ENCODE measurements around the gene ACER1. TPM values are rescaled to one million over a fixed set of nuclear protein-coding genes. Genes with fewer than 3 reads are reported as not detected.

The ACER1 gene
- total RNA-seq, 4 donors from 2014 or later: 0.61 TPM; not detected in 3

GRCh38 chr19:6312018-6312417, 21.4 kb downstream of the ACER1 start:
- Histone ChIP-seq H3K9me3 (no peaks in the 10 kb centered on the region), H3K27ac (no peak overlapping the region), H3K27me3 (no peaks in the 10 kb centered on the region), H3K36me3 (no peaks in the 10 kb centered on the region), H3K4me3 (no peak overlapping the region), H3K4me1 (no peaks in the 10 kb centered on the region)
- intact Hi-C loops (cut with DNase I; ENCODE audit: low total_unique reads): no loop called here
- TF ChIP-seq CTCF (IDR thresholded peaks at IDR 0.05) (no peak), POLR2A (IDR thresholded peaks at IDR 0.05) (no peak)
- DNase-seq: no peak

GRCh38 chr19:6298413-6298812, 35.0 kb downstream of the ACER1 start:
- H3K9me3 ChIP-seq: no peaks in the 10 kb centered on the region
- intact Hi-C loops (cut with DNase I; ENCODE audit: low total_unique reads): no loop called here
- no peak overlapping the region for H3K4me3 ChIP-seq
- no peaks in the 10 kb centered on the region for H3K4me1 ChIP-seq
- no peaks in the 10 kb centered on the region for H3K27me3 ChIP-seq
- TF ChIP-seq POLR2A (IDR thresholded peaks at IDR 0.05) (no peak), CTCF (IDR thresholded peaks at IDR 0.05) (no peak)
- no peaks in the 10 kb centered on the region for H3K36me3 ChIP-seq
- no peak for DNase-seq
- H3K27ac ChIP-seq: no peak overlapping the region

GRCh38 chr19:6297202-6297601, 36.2 kb downstream of the ACER1 start:
- Histone ChIP-seq H3K36me3 (no peaks in the 10 kb centered on the region), H3K27me3 (no peaks in the 10 kb centered on the region), H3K9me3 (peaks cover 0 to 8% of the 10 kb centered on the region in 2 donors), H3K4me3 (no peak overlapping the region), H3K27ac (no peak overlapping the region), H3K4me1 (no peaks in the 10 kb centered on the region)
- intact Hi-C loops (cut with DNase I; ENCODE audit: low total_unique reads): no loop called here
- TF ChIP-seq CTCF (IDR thresholded peaks at IDR 0.05) (no peak), POLR2A (IDR thresholded peaks at IDR 0.05) (no peak)
- DNase-seq: no peak

- TF ChIP-seq CTCF (IDR thresholded peaks at IDR 0.05) (no peak), POLR2A (IDR thresholded peaks at IDR 0.05) (no peak)
- H3K4me1 ChIP-seq: no peaks in the 10 kb centered on the region
- no peak for DNase-seq
- no peaks in the 10 kb centered on the region for H3K27me3 ChIP-seq
- H3K36me3 ChIP-seq: no peaks in the 10 kb centered on the region
- intact Hi-C loops (cut with DNase I; ENCODE audit: low total_unique reads): no loop called here
- H3K27ac ChIP-seq: no peak overlapping the region
- peaks cover 0 to 33% of the 10 kb centered on the region in 2 donors for H3K9me3 ChIP-seq
- no peak overlapping the region for H3K4me3 ChIP-seq
Observed at GRCh38 chr19:6292006-6292405, 41.4 kb downstream of the ACER1 start.

GRCh38 chr19:6288737-6289136, 44.7 kb downstream of the ACER1 start:
- peaks cover 0 to 37% of the 10 kb centered on the region in 2 donors for H3K9me3 ChIP-seq
- H3K36me3 ChIP-seq: no peaks in the 10 kb centered on the region
- no peak overlapping the region for H3K27ac ChIP-seq
- no peaks in the 10 kb centered on the region for H3K4me1 ChIP-seq
- no peak overlapping the region for H3K4me3 ChIP-seq
- intact Hi-C loops (cut with DNase I; ENCODE audit: low total_unique reads): no loop called here
- TF ChIP-seq POLR2A (IDR thresholded peaks at IDR 0.05): no peak
- TF ChIP-seq CTCF (IDR thresholded peaks at IDR 0.05): no peak
- H3K27me3 ChIP-seq: no peaks in the 10 kb centered on the region
- DNase-seq: no peak

Measured in uterus (tissue), 4 donors.